HG03280 (cell line): ENCODE results near the gene WDR1.

Experiments used
- ATAC-seq: cut with Tn5 transposase; IDR thresholded peaks from one replicate; pipeline ENCODE4 v1.9.1; 2021; ENCODE audit warnings: mild to moderate bottlenecking, moderate library complexity; ENCODE audit not compliant: unreplicated experiment

Gene WDR1

DNA sequence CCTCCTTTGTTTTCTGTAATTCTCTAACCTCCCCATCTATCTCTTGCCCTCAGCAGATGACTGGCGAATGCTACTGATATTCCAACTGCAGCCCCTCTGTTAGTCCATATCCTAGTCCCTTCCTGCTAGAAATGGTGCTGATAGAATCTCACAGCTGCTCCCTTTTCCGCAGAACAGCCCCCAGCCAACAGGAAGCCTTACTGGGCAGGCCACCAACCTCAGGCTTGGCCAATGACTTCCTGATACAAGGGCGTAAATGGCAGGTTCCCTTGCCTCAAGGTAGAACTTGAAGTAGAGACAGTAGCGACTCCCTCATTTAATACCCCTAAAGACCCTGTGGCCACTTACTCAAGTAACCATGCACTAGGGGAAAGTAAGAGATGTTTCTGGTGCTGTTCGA, 68.6 kb downstream of the WDR1 start:
- no peak for ATAC-seq

DNA sequence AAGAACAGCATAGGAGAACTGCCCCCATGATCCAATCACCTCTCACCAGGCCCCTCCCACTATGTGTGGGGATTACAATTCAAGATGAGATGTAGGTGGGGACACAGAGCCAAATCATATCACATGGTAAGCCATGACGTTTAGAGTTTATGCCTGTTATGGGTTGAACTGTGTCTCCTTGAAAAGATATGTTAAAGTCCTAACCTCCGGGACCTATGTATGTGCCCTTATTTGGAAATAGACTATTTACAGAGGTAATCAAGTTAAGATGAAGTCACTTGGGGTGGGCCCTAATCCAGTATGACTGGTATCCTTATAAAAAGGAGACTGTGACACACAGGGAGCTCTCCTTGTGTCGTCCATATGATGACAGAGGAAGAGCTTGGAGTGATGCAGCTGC, 70.1 kb downstream of the WDR1 start:
- ATAC-seq = no peak

DNA sequence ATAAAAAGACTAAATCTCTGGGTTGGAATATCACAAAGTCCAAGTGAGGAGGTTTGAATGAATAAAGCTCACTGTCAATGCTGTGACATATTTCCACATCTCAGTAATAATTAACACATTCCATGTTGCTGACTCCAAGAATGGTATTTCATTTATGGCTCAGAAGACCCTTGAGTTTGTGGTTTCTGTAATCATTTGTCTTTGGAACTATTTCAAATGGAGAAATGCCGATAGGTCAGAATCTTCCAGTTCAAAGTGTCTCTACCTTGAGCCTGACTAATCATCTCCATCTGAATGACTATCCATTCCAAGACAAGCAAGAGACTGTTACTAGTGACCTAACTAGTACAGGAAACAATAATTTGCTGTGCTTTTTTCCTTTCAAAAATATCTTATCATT, 71.1 kb downstream of the WDR1 start:
- no peak for ATAC-seq

DNA sequence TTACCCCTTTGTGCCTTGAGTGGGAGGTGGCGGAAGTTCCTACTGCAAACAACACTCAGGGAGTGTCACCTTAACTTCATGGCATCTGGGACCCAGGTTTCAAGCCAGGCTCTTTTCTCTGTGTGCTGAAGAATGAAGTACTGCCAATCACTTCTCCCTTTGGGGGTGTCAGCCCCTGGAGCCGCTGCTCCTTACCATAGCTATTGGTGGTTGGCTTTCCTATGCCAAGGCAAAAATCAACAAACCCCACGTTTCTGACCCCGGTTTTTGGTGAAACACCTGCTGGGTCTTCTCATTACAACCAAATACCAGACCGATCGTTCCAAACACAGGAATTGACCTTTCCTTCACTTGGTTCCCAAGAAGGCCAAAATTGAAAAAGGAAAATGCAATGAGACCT, 75.6 kb downstream of the WDR1 start:
- ATAC-seq = no peak

DNA sequence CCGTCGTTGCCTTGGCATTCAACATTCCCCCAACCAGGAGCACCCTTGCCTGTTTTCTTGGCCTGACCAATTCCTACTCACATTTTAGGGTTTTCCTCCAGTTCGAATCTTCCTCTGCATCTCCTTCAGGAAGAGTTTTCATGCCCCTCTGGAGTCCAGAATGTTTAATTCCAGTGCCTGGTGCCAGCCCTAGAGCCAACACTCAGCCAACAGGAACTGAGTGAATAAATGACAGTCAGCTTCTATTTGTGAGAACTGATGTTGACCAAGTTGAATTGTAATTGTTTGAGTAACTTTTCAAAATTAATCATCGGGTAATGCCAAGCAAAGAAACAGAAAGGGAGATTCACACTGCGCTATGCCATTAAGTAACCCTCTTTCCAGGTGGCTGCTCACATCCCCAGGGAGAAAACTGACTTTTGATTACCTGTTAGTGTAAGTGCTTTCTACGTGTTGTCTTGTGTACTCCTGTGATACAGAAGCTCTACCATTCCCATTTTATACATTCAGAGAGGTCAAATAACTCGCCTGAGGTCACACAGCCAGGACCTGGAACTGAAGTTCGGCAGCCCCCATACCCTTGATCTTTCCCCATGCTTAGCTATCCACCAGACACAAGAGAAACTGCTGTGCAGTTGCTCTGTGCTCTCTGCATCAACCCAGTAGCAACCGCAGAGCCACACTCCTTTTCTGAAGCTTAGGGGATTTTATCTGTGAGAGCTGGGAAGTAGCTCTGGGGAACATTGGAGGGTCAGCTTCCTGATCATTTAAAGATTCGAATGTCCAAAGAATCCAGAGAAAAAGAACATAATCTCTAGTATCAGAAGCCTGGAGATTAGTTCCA, 76.3 kb downstream of the WDR1 start:
- no peak for ATAC-seq

DNA sequence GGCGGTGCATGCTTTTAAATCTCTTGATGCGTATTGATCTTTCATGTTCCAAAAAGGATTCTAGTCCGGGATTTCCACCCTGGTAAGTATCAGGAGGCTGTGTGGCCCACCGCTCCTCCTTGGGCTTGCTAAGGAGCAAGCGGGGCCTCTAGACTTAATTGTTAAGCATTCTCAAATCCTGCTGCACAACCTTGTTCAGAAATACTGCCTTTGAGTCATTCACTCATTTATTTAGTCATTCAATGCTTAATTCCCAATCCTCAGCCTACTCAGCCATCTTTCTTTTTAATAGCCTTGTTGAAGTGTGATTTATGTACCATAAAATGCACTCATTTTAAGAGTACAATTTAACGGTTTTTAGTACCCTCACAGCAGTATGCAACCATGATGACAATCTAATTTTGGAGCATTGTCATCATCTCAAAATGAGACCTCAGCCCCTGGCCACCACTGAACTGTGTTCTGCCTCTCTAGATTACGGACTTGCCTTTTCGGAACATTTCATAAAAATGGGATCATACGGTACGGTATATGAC, 79.7 kb downstream of the WDR1 start:
- no peak for ATAC-seq

DNA sequence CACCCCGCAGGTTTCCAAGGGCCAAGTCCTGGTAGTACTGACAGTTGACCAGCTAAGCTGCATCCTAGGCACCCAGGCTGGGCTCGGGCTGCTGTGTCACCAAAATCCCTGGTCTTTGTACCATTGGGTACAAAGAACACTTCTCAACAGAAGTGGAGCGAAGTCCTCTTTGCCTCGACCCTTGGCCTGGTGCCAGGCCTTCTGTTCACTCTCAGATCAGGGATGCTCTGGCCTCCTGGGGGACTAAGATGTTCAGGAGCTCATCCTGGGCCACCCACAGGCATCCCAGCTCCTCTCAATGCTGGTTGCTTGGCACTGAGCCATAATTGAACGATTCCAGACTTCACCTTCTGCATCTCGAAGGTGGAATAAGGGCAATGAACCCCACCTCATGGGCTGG, 81.5 kb downstream of the WDR1 start:
- ATAC-seq = no peak

DNA sequence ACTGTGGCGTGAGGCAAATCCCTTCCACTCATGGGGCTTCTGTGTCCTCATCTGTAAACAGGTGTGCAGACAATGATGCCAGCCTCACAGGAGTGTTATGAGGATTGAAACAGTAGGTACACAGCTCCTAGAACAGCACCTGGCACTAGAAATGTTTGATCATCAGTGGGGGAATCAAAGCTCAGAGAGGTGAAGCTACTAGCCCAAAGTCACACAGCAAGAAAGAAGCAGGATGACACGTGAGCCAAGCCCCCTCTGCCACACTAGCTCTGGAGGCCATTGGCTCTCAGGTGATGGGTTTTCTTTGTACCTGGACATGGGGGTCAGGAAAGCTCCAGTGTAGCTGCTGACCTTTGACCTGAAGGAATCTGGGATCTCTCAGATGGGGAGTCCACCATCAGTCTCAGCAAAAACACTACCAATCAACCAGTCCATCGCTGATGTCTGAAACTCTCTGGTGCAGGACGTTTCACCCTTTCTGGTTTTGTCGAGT, 81.9 kb downstream of the WDR1 start:
- no peak for ATAC-seq

DNA sequence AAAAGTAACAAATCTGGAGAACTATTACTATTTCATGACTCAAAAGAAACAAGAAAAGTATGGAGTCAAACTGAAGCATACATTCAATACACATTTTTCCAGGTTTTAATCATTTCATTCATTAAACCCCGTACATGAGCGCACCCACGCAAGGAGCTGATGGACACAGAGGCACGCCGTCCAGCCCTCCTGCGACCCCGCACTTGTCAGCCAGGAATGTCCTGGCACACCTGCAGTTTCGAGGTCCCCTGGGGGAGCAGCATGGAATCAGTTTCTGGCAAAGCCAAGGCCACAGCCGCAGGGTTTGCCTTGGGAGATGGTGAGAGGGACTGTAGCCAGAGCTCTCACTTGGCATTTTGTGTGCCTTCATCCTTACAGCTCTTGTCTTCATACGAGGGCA, 82.5 kb downstream of the WDR1 start:
- ATAC-seq = no peak

DNA sequence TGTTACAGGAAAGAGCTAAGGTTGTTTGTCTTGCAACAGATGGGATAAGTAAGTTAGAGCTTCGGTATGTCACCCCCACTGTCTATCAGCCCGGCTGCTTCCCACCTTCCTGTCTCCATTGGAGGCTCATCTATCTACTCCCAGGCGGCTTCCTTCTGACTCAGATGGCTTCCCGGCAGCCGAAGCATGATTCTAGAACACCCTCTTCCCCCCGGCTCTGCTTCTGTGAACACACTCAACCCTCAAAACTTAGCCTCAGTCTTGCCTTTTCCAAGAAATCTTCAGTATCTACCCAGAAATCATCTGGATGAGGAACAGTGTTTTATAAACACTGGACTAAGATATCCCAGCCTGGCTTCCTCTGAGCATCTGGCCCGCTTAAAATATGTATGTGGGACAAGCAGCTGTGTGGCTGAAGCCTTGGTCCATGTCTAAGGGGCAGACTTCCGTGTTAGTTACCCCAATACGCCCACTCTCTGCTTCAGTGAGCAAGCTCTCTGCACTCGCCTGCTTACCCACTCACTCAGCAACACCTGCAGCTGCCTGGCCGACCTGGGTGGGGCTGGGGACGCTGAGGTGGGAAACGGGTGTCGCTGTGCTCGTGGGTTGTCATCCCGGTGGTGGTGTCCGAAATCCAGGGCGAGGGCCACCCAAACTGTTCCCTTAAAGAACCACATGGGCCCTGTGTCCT, 83.3 kb downstream of the WDR1 start:
- ATAC-seq = peak; percentile 55

DNA sequence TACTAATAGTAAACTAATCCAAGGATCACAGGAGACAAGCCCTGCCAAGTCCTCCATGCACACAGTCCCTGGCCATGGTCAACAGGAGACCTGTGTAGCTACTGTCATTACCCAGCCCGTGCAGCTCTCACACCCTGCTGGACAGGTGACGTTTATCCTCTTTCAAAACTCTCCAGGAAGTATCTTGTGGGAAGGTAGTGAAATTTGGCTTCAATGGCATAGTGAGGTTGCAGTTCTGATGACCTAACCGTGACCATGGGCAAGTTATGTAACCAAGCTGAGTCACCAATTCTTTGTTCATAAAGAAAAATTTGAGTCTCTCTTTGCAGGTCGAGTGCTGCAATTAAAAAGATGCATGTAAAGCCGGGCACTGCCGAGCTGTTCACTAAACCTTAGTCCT, 84.0 kb downstream of the WDR1 start:
- no peak for ATAC-seq

DNA sequence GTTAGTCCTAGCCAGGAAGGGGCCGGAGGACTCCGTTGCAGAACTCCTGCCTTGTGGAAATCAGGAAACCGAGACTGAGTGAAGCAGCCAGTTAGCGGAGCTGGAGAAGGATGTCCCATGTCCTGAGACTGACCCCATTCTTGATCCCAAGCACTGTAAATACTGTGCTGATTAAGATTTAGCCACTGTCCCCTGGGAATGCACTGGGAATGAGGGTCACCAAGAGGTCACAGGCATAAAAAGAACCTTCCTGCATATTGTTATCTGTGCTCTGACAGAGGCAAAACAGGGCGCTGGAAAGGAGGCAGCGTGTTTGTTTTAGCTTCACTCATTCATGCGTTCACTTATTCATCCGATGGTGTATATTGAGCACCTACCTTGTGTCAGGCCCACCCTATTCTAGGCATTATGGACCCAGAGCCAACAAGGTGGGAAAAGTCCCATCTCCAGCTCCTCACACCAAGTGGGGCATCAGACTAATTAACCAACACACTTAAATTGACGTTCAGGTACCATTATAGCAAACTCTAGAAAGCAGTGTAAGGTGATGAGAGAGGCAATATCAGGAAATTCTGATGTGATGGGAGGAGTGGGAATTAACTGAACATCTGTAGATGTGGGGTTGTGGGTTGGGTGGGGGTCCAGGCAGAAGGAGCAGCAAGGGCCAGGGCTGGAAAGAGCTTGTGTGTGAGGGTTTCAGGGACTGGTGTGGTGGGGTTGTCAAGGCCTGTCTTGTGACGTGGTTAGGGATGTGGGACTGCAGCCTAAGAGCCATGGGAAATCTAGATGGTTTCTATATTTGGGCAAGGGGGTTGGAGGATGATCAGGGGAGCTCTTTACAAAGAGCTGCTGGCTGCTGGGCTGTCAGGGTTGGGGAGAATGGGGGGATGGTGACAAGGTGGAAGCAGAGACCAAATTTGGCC, 84.7 kb downstream of the WDR1 start:
- no peak for ATAC-seq

DNA sequence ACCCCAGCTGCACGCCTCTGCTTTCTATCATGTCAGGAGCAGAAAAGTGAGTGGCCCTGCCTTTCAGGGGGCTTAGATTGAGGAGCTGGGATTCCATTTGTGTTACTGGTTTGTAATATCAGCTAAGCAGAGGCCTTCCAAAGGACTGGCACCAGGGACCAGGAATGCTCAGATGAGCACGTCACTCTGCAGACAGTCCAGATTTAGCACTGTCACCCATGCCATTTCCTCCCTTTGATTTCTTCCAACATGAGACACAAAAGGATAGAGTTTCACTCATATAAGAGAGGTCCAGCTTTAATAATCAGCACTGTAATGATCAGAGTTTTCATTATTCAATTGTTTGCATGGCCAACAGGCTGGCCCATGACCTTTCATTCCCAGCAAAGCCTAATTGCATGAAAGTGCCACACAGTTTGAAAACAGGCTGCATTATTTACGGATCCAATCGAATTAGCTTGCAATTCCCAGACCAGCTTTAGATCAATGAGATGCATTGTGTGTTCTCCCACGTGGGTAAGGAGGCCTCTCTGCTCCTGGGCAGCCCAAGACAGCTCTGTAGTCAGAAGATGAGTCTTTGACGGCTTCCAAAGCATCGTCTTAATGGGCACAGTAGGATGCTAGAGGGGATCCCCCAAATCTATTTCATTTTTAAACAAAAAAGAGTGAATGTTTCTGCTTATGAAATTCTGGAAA, 85.5 kb downstream of the WDR1 start:
- no peak for ATAC-seq

DNA sequence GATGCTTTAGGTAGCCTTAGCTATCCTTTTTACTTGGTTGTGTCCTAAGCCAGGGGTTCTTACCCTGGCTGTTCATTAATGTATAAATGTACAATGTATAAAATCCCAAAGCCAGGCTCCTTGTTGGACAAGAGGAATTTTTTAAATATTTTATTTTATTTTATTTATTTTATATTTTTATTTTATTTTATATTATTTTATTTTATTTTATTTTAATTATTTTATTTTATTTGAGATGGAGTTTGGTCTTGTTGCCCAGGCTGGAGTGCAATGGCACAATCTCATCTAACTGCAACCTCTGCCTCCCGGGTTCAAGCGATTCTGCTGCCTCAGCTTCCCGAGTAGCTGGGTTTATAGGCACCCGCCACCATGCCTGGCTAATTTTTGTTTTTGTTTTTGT, 87.2 kb downstream of the WDR1 start:
- ATAC-seq = no peak

DNA sequence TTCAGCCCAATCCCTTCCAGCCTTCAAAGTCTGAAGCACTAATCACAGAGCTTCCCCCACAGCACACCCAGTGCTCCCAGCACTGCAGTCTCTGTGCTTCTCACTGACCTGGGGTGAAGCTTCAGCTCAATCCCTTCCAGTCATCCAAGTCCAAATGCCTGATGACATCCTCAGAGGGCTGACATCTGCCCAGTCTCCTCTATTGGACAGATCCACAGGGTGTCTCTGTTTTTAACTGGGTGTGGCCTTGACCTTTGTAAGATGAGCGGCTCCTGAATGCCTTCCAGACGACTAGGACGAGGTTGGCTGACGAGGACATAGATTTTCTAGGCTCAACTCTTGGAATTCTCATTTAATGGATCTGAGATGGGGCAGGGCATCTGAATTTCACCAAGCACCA, 87.7 kb downstream of the WDR1 start:
- ATAC-seq = no peak

DNA sequence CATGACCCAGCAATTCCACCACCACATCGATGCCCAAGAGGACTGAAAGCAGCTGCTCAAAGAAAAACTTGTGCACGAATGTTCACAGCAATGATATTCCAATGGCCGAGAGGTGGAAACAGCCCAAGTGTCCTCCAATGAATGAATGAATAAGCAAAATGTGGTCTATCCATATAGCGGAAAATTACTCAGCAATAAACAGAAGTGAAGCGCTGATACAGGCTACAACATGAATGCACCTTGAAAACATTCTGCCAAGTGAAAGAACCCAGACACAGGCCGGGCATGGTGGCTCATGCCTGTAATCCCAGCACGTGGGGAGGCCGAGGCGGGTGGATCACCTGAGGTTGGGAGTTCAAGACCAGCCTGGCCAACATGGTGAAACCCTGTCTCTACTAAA, 90.1 kb downstream of the WDR1 start:
- no peak for ATAC-seq

DNA sequence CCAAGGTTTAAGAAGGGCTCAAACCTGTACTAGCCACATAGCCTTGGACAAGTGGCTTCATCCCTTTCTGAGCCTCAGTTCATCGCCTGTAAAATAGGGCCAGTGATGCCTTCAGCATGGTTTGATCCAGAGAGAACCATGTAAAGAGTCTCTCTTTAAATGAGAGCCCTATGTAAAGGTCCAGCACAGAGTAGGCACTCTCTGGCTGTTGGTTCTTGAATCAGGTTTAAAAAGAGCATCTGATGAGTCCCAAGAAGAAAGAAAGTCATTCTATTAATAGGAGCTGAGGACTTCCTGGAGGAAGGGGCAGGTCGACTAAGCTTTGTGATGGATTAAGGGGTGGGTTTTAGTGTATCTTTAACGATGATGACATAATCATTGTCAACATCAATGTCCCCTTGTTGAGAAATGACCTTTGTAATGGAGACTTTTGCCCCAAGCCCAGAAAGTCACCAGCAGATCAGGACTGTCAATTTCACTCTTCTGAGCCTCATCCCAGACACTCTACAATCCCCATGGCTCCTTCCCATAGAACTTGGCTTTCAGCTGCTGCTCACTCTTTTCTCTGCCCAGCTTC, 91.3 kb downstream of the WDR1 start:
- ATAC-seq = no peak
